ENCODE data around the gene EP400. TPM values are rescaled to one million over a fixed set of nuclear protein-coding genes. Genes with fewer than 3 reads are reported as not detected.

EP400 gene
- total and polyA plus RNA-seq, 12 donors: 11.5 to 43.2 (median 28.8) TPM

GRCh38 chr12:132094269-132094891, 144.6 kb downstream of the EP400 start:
- H3K9me3 ChIP-seq (replicated peaks in 1 of 3): no peaks in the 10 kb centered on the region
- WGBS, 4 donors: 69 to 83% (median 70%) methylated on average over 11 to 16 of the region's 16 CpGs
- intact Hi-C loops (cut with DNase I): no loop called here
- peak in 5 of 7 donors; percentile 33 to 67 (median 47) for DNase-seq
- no peak overlapping the region for H3K4me3 ChIP-seq
- H3K27me3 ChIP-seq: no peaks in the 10 kb centered on the region
- no peaks in the 10 kb centered on the region for H3K36me3 ChIP-seq (replicated peaks in 1 of 2)
- TF ChIP-seq POLR2A (IDR thresholded peaks at IDR 0.05): no peak
- no peak for TF ChIP-seq CTCF (IDR thresholded peaks at IDR 0.05)
- H3K4me1 ChIP-seq (replicated peaks in 1 of 2): peaks cover 0 to 9% of the 10 kb centered on the region in 2 donors
- H3K27ac ChIP-seq: peak overlapping the region in 1 of 5 donors; percentile 23

DNA sequence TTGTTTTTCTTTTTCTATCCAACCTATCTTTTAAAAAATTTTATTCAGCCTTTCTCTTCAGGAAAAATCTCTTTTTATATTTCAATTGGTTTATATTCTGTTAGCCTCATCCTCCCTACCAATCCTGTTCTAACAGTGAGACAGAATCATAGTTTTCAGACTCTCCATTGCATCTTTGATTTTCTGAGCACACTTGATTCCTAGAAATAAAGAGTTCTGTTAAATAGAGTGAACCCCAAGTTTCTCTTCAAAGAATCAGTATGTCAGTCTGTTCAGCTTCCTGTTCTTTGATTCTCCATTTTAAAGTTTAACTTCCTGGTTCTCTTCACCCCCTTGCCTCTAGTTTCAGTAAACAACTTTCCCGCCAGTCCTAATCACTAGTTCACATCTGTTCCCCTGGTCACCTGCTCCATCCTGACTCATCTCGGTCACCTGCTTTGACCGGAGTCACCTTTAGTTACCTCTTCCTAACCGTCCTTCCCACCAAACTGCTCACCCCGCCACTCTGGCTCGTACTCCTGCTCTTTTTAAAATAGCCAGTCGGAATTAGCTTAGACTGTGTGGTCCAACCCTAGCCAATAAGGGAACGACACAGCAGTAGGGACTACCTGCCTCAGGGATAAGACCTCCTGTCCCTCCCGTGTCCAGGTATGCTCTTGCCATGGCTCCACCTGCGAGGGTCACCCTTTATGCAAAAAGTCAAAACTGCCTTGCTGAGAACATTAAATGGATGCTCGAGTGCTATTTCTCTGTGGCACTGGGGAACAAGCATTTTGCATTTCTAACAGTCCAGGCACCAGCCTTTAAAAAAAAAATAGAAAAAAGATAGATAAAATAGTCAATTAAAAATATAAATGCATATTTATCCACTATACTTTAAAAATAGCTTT, 146.0 kb downstream of the EP400 start:
- DNase-seq: peak in 2 of 7 donors; percentile 7 to 43
- WGBS, 4 donors: 87 to 97% (median 97%) methylated on average over 11 of the region's 11 CpGs
- Histone ChIP-seq H3K4me3 (no peak overlapping the region), H3K36me3 (replicated peaks in 1 of 2) (peaks cover 0 to 13% of the 10 kb centered on the region in 2 donors), H3K27ac (no peak overlapping the region), H3K27me3 (no peaks in the 10 kb centered on the region), H3K9me3 (replicated peaks in 1 of 3) (no peaks in the 10 kb centered on the region), H3K4me1 (replicated peaks in 1 of 2) (peaks cover 0 to 5% of the 10 kb centered on the region in 2 donors)
- intact Hi-C loops (cut with DNase I): no loop called here
- TF ChIP-seq CTCF (IDR thresholded peaks at IDR 0.05) (no peak), POLR2A (IDR thresholded peaks at IDR 0.05) (no peak)

DNA sequence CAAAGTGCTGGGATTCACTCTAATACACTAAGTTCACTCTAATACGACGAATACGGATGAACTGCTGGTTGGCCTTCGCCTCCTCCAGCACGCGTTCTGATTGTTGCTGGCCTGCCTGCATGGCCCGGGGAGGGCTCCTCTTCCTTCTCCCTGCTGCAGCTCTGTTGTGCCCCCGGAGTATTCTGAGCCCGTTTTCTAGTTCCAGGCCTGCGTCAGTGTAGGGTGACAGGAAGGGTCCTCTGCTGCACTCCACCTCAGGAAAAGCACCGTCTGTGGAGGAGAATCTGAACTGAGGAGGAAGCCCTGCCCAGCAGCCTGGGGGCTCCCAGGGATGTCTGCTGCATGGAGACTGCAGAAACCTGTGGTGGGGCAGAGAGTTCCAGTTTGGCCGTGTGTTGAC, 150.0 kb downstream of the EP400 start:
- peaks cover 0 to 16% of the 10 kb centered on the region in 2 donors for H3K36me3 ChIP-seq (replicated peaks in 1 of 2)
- intact Hi-C loops (cut with DNase I): no loop called here
- no peaks in the 10 kb centered on the region for H3K9me3 ChIP-seq (replicated peaks in 1 of 3)
- H3K27me3 ChIP-seq: no peaks in the 10 kb centered on the region
- H3K27ac ChIP-seq: no peak overlapping the region
- no peaks in the 10 kb centered on the region for H3K4me1 ChIP-seq (replicated peaks in 1 of 2)
- H3K4me3 ChIP-seq: no peak overlapping the region
- DNase-seq: peak in 2 of 7 donors; percentile 1 to 44
- WGBS, 4 donors: 90 to 94% (median 91%) methylated on average over 12 of the region's 12 CpGs
- TF ChIP-seq CTCF (IDR thresholded peaks at IDR 0.05) (no peak), POLR2A (IDR thresholded peaks at IDR 0.05) (no peak)

DNA sequence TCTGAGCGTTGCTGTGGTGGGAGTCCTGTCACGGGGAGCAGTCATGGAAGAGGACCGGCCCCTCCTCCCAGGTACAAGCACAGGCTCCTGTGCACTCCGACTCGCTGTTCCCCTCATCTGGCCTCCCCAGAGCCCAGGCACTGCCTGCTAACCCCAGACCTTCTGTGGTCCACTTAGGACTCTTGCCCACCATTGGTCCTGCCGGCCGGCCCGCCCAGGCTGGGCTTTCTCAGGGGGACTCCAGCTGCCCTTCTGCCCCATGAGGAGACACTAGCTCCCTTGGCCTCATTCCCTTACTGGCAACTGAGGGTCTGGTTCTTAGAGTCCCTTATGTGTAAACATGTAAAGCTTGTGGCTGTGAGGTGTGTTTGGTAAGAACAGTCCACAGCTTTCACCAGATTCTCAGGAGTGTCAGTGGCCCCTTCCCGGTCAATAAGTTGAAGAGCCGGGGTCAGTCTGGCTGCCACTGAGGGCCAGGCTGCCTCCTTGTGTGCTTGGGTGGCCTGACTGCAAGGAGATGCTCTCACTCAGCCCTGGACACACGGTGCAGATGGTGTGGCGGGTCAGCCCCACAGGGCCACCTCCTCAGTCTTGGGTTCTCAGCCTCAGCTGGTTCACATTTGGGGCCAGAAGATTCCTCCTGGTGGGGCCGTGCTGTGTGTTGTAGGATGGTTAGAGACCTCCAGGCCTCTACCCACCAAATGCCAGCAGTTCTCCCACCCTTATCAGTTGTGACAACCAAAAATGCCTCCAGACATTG, 150.7 kb downstream of the EP400 start:
- H3K27ac ChIP-seq: no peak overlapping the region
- no peak for TF ChIP-seq POLR2A (IDR thresholded peaks at IDR 0.05)
- no peak for TF ChIP-seq CTCF (IDR thresholded peaks at IDR 0.05)
- no peak overlapping the region for H3K4me3 ChIP-seq
- peak in 2 of 7 donors; percentile 9 to 46 for DNase-seq
- no peaks in the 10 kb centered on the region for H3K27me3 ChIP-seq
- intact Hi-C loops (cut with DNase I): no loop called here
- H3K36me3 ChIP-seq (replicated peaks in 1 of 2): peaks cover 0 to 16% of the 10 kb centered on the region in 2 donors
- 92 to 98% (median 96%) methylated on average over 9 to 13 of the region's 13 CpGs for WGBS, 4 donors
- H3K9me3 ChIP-seq (replicated peaks in 1 of 3): no peaks in the 10 kb centered on the region
- no peaks in the 10 kb centered on the region for H3K4me1 ChIP-seq (replicated peaks in 1 of 2)

All from adrenal gland (tissue), 12 donors.